Neural cell (in vitro differentiated cells): ENCODE measurements around the gene EMC7. TPM values are rescaled to one million over a fixed set of nuclear protein-coding genes. Genes with fewer than 3 reads are reported as not detected.

Source experiments
- H2AFZ ChIP-seq: fragments of 200-600, 300-800 bp; sonication (generic), shearing (Covaris generic); 2 replicates; pipeline ENCODE4 v1.6.0; 2014; ENCODE audit warnings: low read depth, mild to moderate bottlenecking, antibody characterized with exemption, low read length, moderate library complexity
- H3F3A ChIP-seq: fragments of 200-600 bp; shearing (Covaris generic); 2 replicates; pipeline ENCODE4 v1.6.1; 2016; ENCODE audit warnings: mild to moderate bottlenecking, moderate library complexity, mixed read lengths, antibody characterized with exemption, low read length; ENCODE audit not compliant: insufficient read depth, poor library complexity, severe bottlenecking
- H3K27ac ChIP-seq: fragments of 200-600, 300-800 bp; sonication (generic), shearing (Covaris generic); 2 replicates; pipeline ENCODE4 v1.5.1; 2014; ENCODE audit warnings: mild to moderate bottlenecking, low read length, moderate library complexity
- H3K27me3 ChIP-seq: fragments of 300-800, 200-600 bp; sonication (generic), shearing (Covaris generic); 2 replicates; pipeline ENCODE4 v1.6.0; 2014; ENCODE audit warnings: mild to moderate bottlenecking, low read depth, low read length, moderate library complexity; ENCODE audit not compliant: insufficient read depth
- H3K36me3 ChIP-seq: fragments of 300-800, 200-600 bp; sonication (generic), shearing (Covaris generic); 2 replicates; pipeline ENCODE4 v1.5.1; 2014; ENCODE audit warnings: mild to moderate bottlenecking, antibody characterized with exemption, low read length, moderate library complexity; ENCODE audit not compliant: insufficient read depth
- H3K4me2 ChIP-seq: fragments of 300-800, 200-600 bp; sonication (generic), shearing (Covaris generic); 2 replicates; pipeline ENCODE4 v1.6.0; 2014; ENCODE audit warnings: mild to moderate bottlenecking, low read length
- H3K4me3 ChIP-seq: fragments of 300-800, 200-600 bp; sonication (generic), shearing (Covaris generic); 2 replicates; pipeline ENCODE4 v1.5.1; 2014; ENCODE audit warnings: mild to moderate bottlenecking, low read length, moderate library complexity
- H3K79me2 ChIP-seq: fragments of 200-600 bp; shearing (Covaris generic); replicated peaks from 2 replicates; pipeline ENCODE4 v1.6.0; 2014; ENCODE audit warnings: mild to moderate bottlenecking, low read length, moderate library complexity; ENCODE audit not compliant: insufficient read depth
- H3K9ac ChIP-seq: fragments of 300-800, 200-600 bp; sonication (generic), shearing (Covaris generic); 2 replicates; pipeline ENCODE4 v1.6.1; 2016; ENCODE audit warnings: mild to moderate bottlenecking, low read length, mixed read lengths
- H3K9me2 ChIP-seq: fragments of 200-600 bp; shearing (Covaris generic); 2 replicates; pipeline ENCODE4 v1.6.1; 2016; ENCODE audit warnings: mild to moderate bottlenecking, low read length, mixed read lengths; ENCODE audit not compliant: insufficient read depth
- H3K9me3 ChIP-seq: fragments of 200-600, 300-800 bp; sonication (generic), shearing (Covaris generic); 2 replicates; pipeline ENCODE4 v1.6.1; 2016; ENCODE audit warnings: mild to moderate bottlenecking, mixed run types, low read length, moderate library complexity, mixed read lengths
- H4K20me1 ChIP-seq: fragments of 200-600 bp; shearing (Covaris generic); 2 replicates; pipeline ENCODE4 v1.6.1; 2016; ENCODE audit warnings: mild to moderate bottlenecking, mixed run types; ENCODE audit not compliant: insufficient read depth
- CTCF ChIP-seq: fragments of 450-650 bp; IDR thresholded peaks from 2 replicates; pipeline ENCODE4 v1.5.1; 2014; ENCODE audit warnings: antibody characterized with exemption, mild to moderate bottlenecking, moderate library complexity; ENCODE audit not compliant: poor library complexity, severe bottlenecking
- EZH2 ChIP-seq: fragments of 200-600, 300-800 bp; shearing (Covaris generic), sonication (generic); IDR thresholded peaks from 2 replicates; pipeline ENCODE4 v1.6.1; 2014; ENCODE audit warnings: antibody characterized with exemption, low read length, borderline replicate concordance, mild to moderate bottlenecking; ENCODE audit not compliant: insufficient read depth, poor library complexity, severe bottlenecking
- POLR2AphosphoS5 ChIP-seq: IDR thresholded peaks from 2 replicates; pipeline ENCODE4 v1.6.1; 2012
- REST ChIP-seq: IDR thresholded peaks from 2 replicates; pipeline ENCODE4 v1.6.1; 2012; ENCODE audit warnings: borderline replicate concordance
- SMC3 ChIP-seq: fragments of 450-650 bp; conservative IDR thresholded peaks from 2 replicates; pipeline ENCODE4 v1.6.1; 2014; ENCODE audit warnings: antibody characterized with exemption, mild to moderate bottlenecking, moderate library complexity; ENCODE audit not compliant: poor library complexity
- TAF1 ChIP-seq: IDR thresholded peaks from 2 replicates; pipeline ENCODE4 v1.6.1; 2012; ENCODE audit warnings: low read depth
- polyA plus RNA-seq: library from polyadenylated mRNA; depleted of rRNA; stranded (reverse); fragments of >200 nt; gene quantifications from 2 replicates; pipeline ENCODE4 v1.2.3, GENCODE V29; 2014

Gene EMC7
- polyA plus RNA-seq, 1 donor from 2014 or later: 65.7 TPM

- H3K9ac ChIP-seq: no peak overlapping the region
- no peaks in the 10 kb centered on the region for H4K20me1 ChIP-seq
- no peak overlapping the region for H2AFZ ChIP-seq
- H3F3A ChIP-seq: no peaks in the 10 kb centered on the region
- H3K79me2 ChIP-seq: no peaks in the 10 kb centered on the region
- no peaks in the 10 kb centered on the region for H3K9me2 ChIP-seq
- no peak overlapping the region for H3K4me3 ChIP-seq
- H3K27me3 ChIP-seq: no peaks in the 10 kb centered on the region
- no peaks in the 10 kb centered on the region for H3K36me3 ChIP-seq
- H3K27ac ChIP-seq: no peak overlapping the region
- H3K4me2 ChIP-seq: no peak overlapping the region
- TF ChIP-seq EZH2 (no peak), REST (no peak), CTCF (no peak), SMC3 (no peak), TAF1 (no peak)
- H3K9me3 ChIP-seq: no peaks in the 10 kb centered on the region
Measured at GRCh38 chr15:34114739-34115138, 13.1 kb upstream of the EMC7 start.

GRCh38 chr15:34114215-34114614 is 12.6 kb upstream of the EMC7 start:
- TF ChIP-seq EZH2: no peak
- no peak overlapping the region for H3K27ac ChIP-seq
- no peaks in the 10 kb centered on the region for H4K20me1 ChIP-seq
- no peak overlapping the region for H3K4me3 ChIP-seq
- H3K4me2 ChIP-seq: no peak overlapping the region
- H3K27me3 ChIP-seq: no peaks in the 10 kb centered on the region
- no peaks in the 10 kb centered on the region for H3K36me3 ChIP-seq
- H3K9me3 ChIP-seq: no peaks in the 10 kb centered on the region
- H3K9ac ChIP-seq: no peak overlapping the region
- no peak overlapping the region for H2AFZ ChIP-seq
- no peaks in the 10 kb centered on the region for H3K9me2 ChIP-seq
- no peaks in the 10 kb centered on the region for H3K79me2 ChIP-seq
- H3F3A ChIP-seq: no peaks in the 10 kb centered on the region

GRCh38 chr15:34111488-34111887 is 9.8 kb upstream of the EMC7 start:
- Histone ChIP-seq H3K4me2 (no peak overlapping the region), H2AFZ (no peak overlapping the region), H3K27me3 (no peaks in the 10 kb centered on the region), H3K79me2 (no peaks in the 10 kb centered on the region), H4K20me1 (no peaks in the 10 kb centered on the region), H3K36me3 (no peaks in the 10 kb centered on the region), H3K9me3 (no peaks in the 10 kb centered on the region), H3F3A (no peaks in the 10 kb centered on the region), H3K9me2 (no peaks in the 10 kb centered on the region), H3K9ac (no peak overlapping the region), H3K4me3 (no peak overlapping the region), H3K27ac (no peak overlapping the region)
- no peak for TF ChIP-seq POLR2AphosphoS5
- no peak for TF ChIP-seq SMC3
- TF ChIP-seq CTCF: no peak
- TF ChIP-seq TAF1: no peak
